HEK293 (cell line): ENCODE results near the gene CMYA5.

Source experiments
- CTCF ChIA-PET: fragments of 350-600 bp; formaldehyde crosslinking; extraction: SDS; loops from one replicate; lab custom pipeline; 2021; ENCODE audit warnings: antibody characterized with exemption; lab: Yijun Ruan, JAX
- POLR2A ChIA-PET: fragments of 300-600 bp; formaldehyde crosslinking; extraction: SDS; loops from one replicate; lab custom pipeline; 2020; ENCODE audit warnings: antibody characterized with exemption, inconsistent platforms; lab: Yijun Ruan, JAX
- H3K27ac ChIP-seq: fragments of 200-500 bp; sonication (Bioruptor generic); 2 replicates; pipeline ENCODE4 v1.5.1; 2014; ENCODE audit warnings: low read depth, low read length, control low read depth, inconsistent platforms; ENCODE audit errors: extremely low read depth
- H3K36me3 ChIP-seq, 2 experiments: fragments of 200-500 bp in 1 of 2; sonication (Bioruptor generic) in 1 of 2; 1 replicate in 1 of 2; 2 replicates in 1 of 2; pipeline ENCODE4 v1.5.1; 2014 to 2017; ENCODE audit warnings: inconsistent platforms in 2 of 2, low read length in 2 of 2; ENCODE audit not compliant: control insufficient read depth in 2 of 2, insufficient read depth in 1 of 2
- H3K4me1 ChIP-seq: fragments of 200-500 bp; sonication (Bioruptor generic); 2 replicates; pipeline ENCODE4 v1.5.1; 2014; ENCODE audit warnings: mild to moderate bottlenecking, low read length, inconsistent platforms; ENCODE audit not compliant: control insufficient read depth, insufficient read depth
- H3K4me3 ChIP-seq: 2 replicates; pipeline ENCODE4 v1.5.1; 2011; ENCODE audit warnings: low read depth, mild to moderate bottlenecking, control low read depth, low read length, moderate library complexity
- H3K9me3 ChIP-seq: fragments of 200-500 bp; sonication (Bioruptor generic); 2 replicates; pipeline ENCODE4 v1.5.1; 2014; ENCODE audit warnings: low read depth, low read length, inconsistent platforms; ENCODE audit not compliant: control insufficient read depth, insufficient read depth
- ATF2 ChIP-seq: fragments of 450-650 bp; formaldehyde crosslinking; IDR thresholded peaks from 2 replicates; pipeline ENCODE4 v1.5.1; 2016; ENCODE audit warnings: missing biosample characterization, missing genetic modification characterization, low read depth
- PRDM2 ChIP-seq: fragments of 450-650 bp; formaldehyde crosslinking; IDR thresholded peaks from 2 replicates; pipeline ENCODE4 v1.5.1; 2016; ENCODE audit warnings: missing biosample characterization, missing genetic modification characterization, borderline replicate concordance
- SCRT2 ChIP-seq: fragments of 450-650 bp; formaldehyde crosslinking; IDR thresholded peaks from 2 replicates; pipeline ENCODE4 v1.5.1; 2016; ENCODE audit warnings: missing biosample characterization, missing genetic modification characterization
- ZBTB8A ChIP-seq: fragments of 450-650 bp; formaldehyde crosslinking; IDR thresholded peaks from 2 replicates; pipeline ENCODE4 v1.5.1; 2016; ENCODE audit warnings: missing biosample characterization, missing genetic modification characterization
- ZNF133 ChIP-seq: fragments of 450-650 bp; formaldehyde crosslinking; IDR thresholded peaks from 2 replicates; pipeline ENCODE4 v1.5.1; 2016; ENCODE audit warnings: missing biosample characterization, missing genetic modification characterization
- ZNF211 ChIP-seq: fragments of 450-650 bp; formaldehyde crosslinking; IDR thresholded peaks from 2 replicates; pipeline ENCODE4 v1.5.1; 2016; ENCODE audit warnings: low read depth, missing biosample characterization, missing genetic modification characterization
- ZNF23 ChIP-seq: fragments of 450-650 bp; formaldehyde crosslinking; IDR thresholded peaks from 2 replicates; pipeline ENCODE4 v1.5.1; 2016; ENCODE audit warnings: missing biosample characterization, missing genetic modification characterization, borderline replicate concordance
- ZNF341 ChIP-seq: fragments of 450-650 bp; formaldehyde crosslinking; IDR thresholded peaks from 2 replicates; pipeline ENCODE4; 2016; ENCODE audit warnings: low read depth, missing biosample characterization, missing genetic modification characterization
- ZNF398 ChIP-seq: fragments of 450-650 bp; formaldehyde crosslinking; IDR thresholded peaks from 2 replicates; pipeline ENCODE4 v1.5.1; 2017; ENCODE audit warnings: missing biosample characterization, missing genetic modification characterization
- ZNF423 ChIP-seq: fragments of 450-650 bp; formaldehyde crosslinking; IDR thresholded peaks from 2 replicates; pipeline ENCODE4 v1.5.1; 2016; ENCODE audit warnings: missing biosample characterization, missing genetic modification characterization
- ZNF426 ChIP-seq: fragments of 450-650 bp; formaldehyde crosslinking; IDR thresholded peaks from 2 replicates; pipeline ENCODE4 v1.5.1; 2017; ENCODE audit warnings: missing biosample characterization, missing genetic modification characterization, mild to moderate bottlenecking, inconsistent platforms, moderate library complexity
- ZNF433 ChIP-seq: fragments of 450-650 bp; formaldehyde crosslinking; IDR thresholded peaks from 2 replicates; pipeline ENCODE4 v1.5.1; 2016; ENCODE audit warnings: missing biosample characterization, missing genetic modification characterization, low read depth
- ZNF518A ChIP-seq: fragments of 450-650 bp; formaldehyde crosslinking; conservative IDR thresholded peaks from 2 replicates; pipeline ENCODE4 v1.5.1; 2016; ENCODE audit warnings: low read depth, missing biosample characterization, missing genetic modification characterization
- ZNF530 ChIP-seq: fragments of 450-650 bp; formaldehyde crosslinking; IDR thresholded peaks from 2 replicates; pipeline ENCODE4 v1.5.1; 2016; ENCODE audit warnings: low read depth, missing biosample characterization, missing genetic modification characterization
- ZNF558 ChIP-seq: fragments of 450-650 bp; formaldehyde crosslinking; IDR thresholded peaks from 2 replicates; pipeline ENCODE4 v1.5.1; 2016; ENCODE audit warnings: missing biosample characterization, missing genetic modification characterization
- ZNF624 ChIP-seq: fragments of 450-650 bp; formaldehyde crosslinking; IDR thresholded peaks from 2 replicates; pipeline ENCODE4 v1.5.1; 2017; ENCODE audit warnings: missing biosample characterization, missing genetic modification characterization
- ZNF747 ChIP-seq: fragments of 450-650 bp; formaldehyde crosslinking; IDR thresholded peaks from 2 replicates; pipeline ENCODE4 v1.5.1; 2016; ENCODE audit warnings: missing biosample characterization, missing genetic modification characterization

The CMYA5 gene

GRCh38 chr5:79753877-79754645 is 64.4 kb downstream of the CMYA5 start:
- POLR2A ChIA-PET: no interaction called here
- CTCF ChIA-PET: no interaction called here
- no peak overlapping the region for H3K27ac ChIP-seq
- no peak overlapping the region for H3K4me3 ChIP-seq
- H3K4me1 ChIP-seq: no peaks in the 10 kb centered on the region
- no peaks in the 10 kb centered on the region for H3K9me3 ChIP-seq
- H3K36me3 ChIP-seq: no peaks in the 10 kb centered on the region
- TF ChIP-seq ZBTB8A (tag by site-specific recombination) (no peak), PRDM2 (no peak), ZNF518A (tag by site-specific recombination) (no peak)

GRCh38 chr5:79754865-79755555 is 65.4 kb downstream of the CMYA5 start:
- ChIA-PET POLR2A (no interaction called here), CTCF (interaction anchor here (1.5 kb wide), 1 partner anchor 9 kb away, joined by 3 read pairs; no protein-coding TSS in a partner anchor)
- Histone ChIP-seq H3K36me3 (no peaks in the 10 kb centered on the region), H3K27ac (no peak overlapping the region), H3K4me1 (no peaks in the 10 kb centered on the region), H3K9me3 (no peaks in the 10 kb centered on the region), H3K4me3 (no peak overlapping the region)
- TF ChIP-seq ZNF426 (tag by site-specific recombination): no peak
- no peak for TF ChIP-seq ATF2
- TF ChIP-seq ZNF211 (tag by site-specific recombination): no peak
- TF ChIP-seq ZNF558: no peak
- TF ChIP-seq ZNF133 (tag by site-specific recombination): no peak
- no peak for TF ChIP-seq SCRT2
- TF ChIP-seq ZNF530 (tag by site-specific recombination): no peak
- TF ChIP-seq ZNF624 (tag by site-specific recombination): no peak
- TF ChIP-seq ZNF23 (tag by site-specific recombination): no peak
- no peak for TF ChIP-seq ZNF398
- no peak for TF ChIP-seq ZNF433 (tag by site-specific recombination)
- TF ChIP-seq ZNF747 (tag by site-specific recombination): no peak
- TF ChIP-seq ZNF341 (tag by site-specific recombination): no peak
- no peak for TF ChIP-seq ZNF423
